Liver (tissue), 9 donors: ENCODE data around the gene OSGEP. TPM values are rescaled to one million over a fixed set of nuclear protein-coding genes. Genes with fewer than 3 reads are reported as not detected.

Experiments
- DNase-seq: peaks from one replicate; pipeline ENCODE4 v3.0.0-alpha.2; 2017; ENCODE audit warnings: low spot score
- H3K27ac ChIP-seq, 2 donors: one replicate each; pipeline ENCODE4 v1.7.0; 2013; ENCODE audit warnings: inconsistent platforms in 2 of 2, low read length in 2 of 2, control low read depth in 1 of 2, low read depth in 1 of 2, mild to moderate bottlenecking in 1 of 2
- H3K27me3 ChIP-seq, 4 donors: one replicate each; pipeline versions ENCODE4 v1.6.1 to v1.7.0; 2013; ENCODE audit warnings: low read length in 3 of 4, inconsistent platforms in 1 of 4, mild to moderate bottlenecking in 1 of 4, moderate library complexity in 1 of 4; ENCODE audit not compliant: control insufficient read depth in 4 of 4, insufficient read depth in 4 of 4
- H3K36me3 ChIP-seq, 4 donors: one replicate each; pipeline versions ENCODE4 v1.6.1 to v1.7.0; 2013; ENCODE audit warnings: low read length in 3 of 4, mild to moderate bottlenecking in 3 of 4, low read depth in 1 of 4, moderate library complexity in 1 of 4; ENCODE audit not compliant: control insufficient read depth in 4 of 4, insufficient read depth in 3 of 4
- H3K4me1 ChIP-seq, 4 donors: one replicate each; pipeline versions ENCODE4 v1.6.1 to v1.7.0; 2013; ENCODE audit warnings: low read length in 3 of 4, mild to moderate bottlenecking in 3 of 4, moderate library complexity in 1 of 4; ENCODE audit not compliant: control insufficient read depth in 4 of 4, insufficient read depth in 4 of 4
- H3K4me3 ChIP-seq, 3 donors: one replicate each; pipeline versions ENCODE4 v1.6.1 to v1.7.0; 2013; ENCODE audit warnings: low read length in 3 of 3, control low read depth in 1 of 3, low read depth in 1 of 3, mild to moderate bottlenecking in 1 of 3
- H3K9ac ChIP-seq, 2 donors: one replicate each; pipeline ENCODE4 v1.7.0; 2013; ENCODE audit warnings: low read length in 2 of 2, mild to moderate bottlenecking in 2 of 2, moderate library complexity in 2 of 2, control low read depth in 1 of 2, low read depth in 1 of 2
- H3K9me3 ChIP-seq, 4 donors: one replicate each; pipeline versions ENCODE4 v1.6.1 to v1.7.0; 2013; ENCODE audit warnings: low read length in 3 of 4; ENCODE audit not compliant: control insufficient read depth in 4 of 4
- ATF3 ChIP-seq: IDR thresholded peaks from 2 replicates; pipeline ENCODE4 v1.6.1; 2016; ENCODE audit warnings: antibody characterized with exemption
- EGR1 ChIP-seq, 2 donors: IDR thresholded peaks; 2 replicates each; pipeline ENCODE4 v1.6.1; 2016 to 2018; ENCODE audit warnings: antibody characterized with exemption in 2 of 2, low read depth in 2 of 2
- FOXA2 ChIP-seq: IDR thresholded peaks from 2 replicates; pipeline ENCODE4 v1.6.1; 2016; ENCODE audit warnings: antibody characterized with exemption
- GABPA ChIP-seq, 2 donors: IDR thresholded peaks in 1 of 2; conservative IDR thresholded peaks in 1 of 2; 2 replicates each; pipeline ENCODE4 v1.6.1; 2016; ENCODE audit warnings: antibody characterized with exemption in 2 of 2, mild to moderate bottlenecking in 1 of 2, moderate library complexity in 1 of 2
- HNF4A ChIP-seq, 2 donors: conservative IDR thresholded peaks; 2 replicates each; pipeline ENCODE4 v1.6.1; 2016; ENCODE audit warnings: antibody characterized with exemption in 2 of 2, mild to moderate bottlenecking in 2 of 2
- HNF4G ChIP-seq: IDR thresholded peaks from 2 replicates; pipeline ENCODE4 v1.6.1; 2016; ENCODE audit warnings: antibody characterized with exemption
- MAX ChIP-seq: IDR thresholded peaks from 2 replicates; pipeline ENCODE4 v1.6.1; 2016; ENCODE audit warnings: antibody characterized with exemption
- NR2F2 ChIP-seq: IDR thresholded peaks from 2 replicates; pipeline ENCODE4 v1.6.1; 2016; ENCODE audit warnings: antibody characterized with exemption
- REST ChIP-seq: IDR thresholded peaks from 2 replicates; pipeline ENCODE4 v1.6.1; 2016; ENCODE audit warnings: antibody characterized with exemption, mild to moderate bottlenecking
- RXRA ChIP-seq, 2 donors: IDR thresholded peaks; 2 replicates each; pipeline ENCODE4 v1.6.1; 2017 to 2018; ENCODE audit warnings: antibody characterized with exemption in 2 of 2, mild to moderate bottlenecking in 1 of 2
- SP1 ChIP-seq: IDR thresholded peaks from 2 replicates; pipeline ENCODE4 v1.6.1; 2018; ENCODE audit warnings: antibody characterized with exemption, mild to moderate bottlenecking
- TAF1 ChIP-seq: conservative IDR thresholded peaks from 2 replicates; pipeline ENCODE4 v1.6.1; 2016; ENCODE audit warnings: antibody characterized with exemption, mild to moderate bottlenecking
- YY1 ChIP-seq: IDR thresholded peaks from 2 replicates; pipeline ENCODE4 v1.6.1; 2016; ENCODE audit warnings: antibody characterized with exemption, mild to moderate bottlenecking
- WGBS: extraction: QIAGEN DNeasy Blood & Tissue Kit; methylation state at CpG from one replicate; pipeline ENCODE4 v1.1.7; 2013; 5-methylcytosine and 5-hydroxymethylcytosine counted together
- polyA plus RNA-seq, 2 donors: library from polyadenylated mRNA; stranded (reverse) in 1 of 2; unstranded in 1 of 2; fragments of 200-250 nt in 1 of 2; fragments of >200 nt in 1 of 2; fragmentation: Nextera tagmentation in 1 of 2; extraction: Ambion mirVana in 1 of 2; gene quantifications; one replicate each; pipeline versions ENCODE4 v1.2.1 to v1.2.3, GENCODE V29; 2013 to 2015
- total RNA-seq, 2 donors: library from RNA; depleted of rRNA; stranded (reverse); fragments of >200 nt; gene quantifications; one replicate each; pipeline ENCODE4 v1.2.3, GENCODE V29; 2014
- donor health status: healthy.
- donor health status: healthy.
- donor health status: healthy.
- donor health status: healthy.
- donor health status: healthy.

OSGEP gene
- total and polyA plus RNA-seq, 4 donors: 18.1 to 39.0 (median 24.8) TPM

GRCh38 chr14:20409226-20409625, 45.4 kb downstream of the OSGEP start:
- DNase-seq: no peak
- TF ChIP-seq FOXA2 (no peak), SP1 (no peak), RXRA (IDR thresholded peaks at IDR 0.05) (no peak), HNF4G (no peak), HNF4A (conservative IDR thresholded peaks at IDR 0.05) (no peak), EGR1 (IDR thresholded peaks at IDR 0.05; ENCODE audit: low read depth in 2 of 2) (no peak), REST (no peak)
- Histone ChIP-seq H3K4me3 (no peak overlapping the region), H3K27ac (no peak overlapping the region), H3K9ac (no peak overlapping the region), H3K4me1 (peaks cover 0 to 14% (median 8%) of the 10 kb centered on the region in 4 donors), H3K36me3 (peaks cover 9 to 30% (median 20%) of the 10 kb centered on the region in 4 donors), H3K27me3 (no peaks in the 10 kb centered on the region), H3K9me3 (no peaks in the 10 kb centered on the region)
- WGBS: 93% methylated on average over 2 of the region's 2 CpGs

- no peak for TF ChIP-seq EGR1 (IDR thresholded peaks at IDR 0.05; ENCODE audit: low read depth in 2 of 2)
- TF ChIP-seq REST: no peak
- TF ChIP-seq MAX: no peak
- no peak for TF ChIP-seq HNF4A (conservative IDR thresholded peaks at IDR 0.05)
- no peak for TF ChIP-seq SP1
- TF ChIP-seq YY1: no peak
- TF ChIP-seq ATF3: no peak
- no peak for TF ChIP-seq TAF1
- no peak for TF ChIP-seq NR2F2
- no peak for TF ChIP-seq RXRA (IDR thresholded peaks at IDR 0.05)
- no peak for TF ChIP-seq GABPA (IDR thresholded peaks at IDR 0.05 in 1 of 2, conservative IDR thresholded peaks at IDR 0.05 in 1 of 2)
- Histone ChIP-seq H3K36me3 (peaks cover 18 to 47% (median 39%) of the 10 kb centered on the region in 4 donors), H3K27me3 (no peaks in the 10 kb centered on the region), H3K9ac (no peak overlapping the region), H3K9me3 (no peaks in the 10 kb centered on the region), H3K4me1 (no peaks in the 10 kb centered on the region), H3K4me3 (no peak overlapping the region), H3K27ac (no peak overlapping the region)
- WGBS: 97% methylated on average over 11 of the region's 11 CpGs
- no peak for DNase-seq
Observed at GRCh38 chr14:20403521-20403920, 51.1 kb downstream of the OSGEP start.
